Nephron (organoid): Measurements from ENCODE around the gene RNF130.

Experiments used
- H3K27ac Mint-ChIP-seq, 3 experiments: 2 replicates each; pipeline ENCODE4 v1.8.0; 2020; ENCODE audit warnings: mixed read lengths in 3 of 3, mild to moderate bottlenecking in 2 of 3, moderate library complexity in 1 of 3
- H3K27me3 Mint-ChIP-seq: 2 replicates; pipeline ENCODE4 v1.8.0; 2021; ENCODE audit warnings: low read depth, mild to moderate bottlenecking, moderate library complexity, mixed read lengths
- H3K36me3 Mint-ChIP-seq: 2 replicates; pipeline ENCODE4 v1.8.0; 2020; ENCODE audit warnings: low read depth, mixed read lengths
- H3K4me1 Mint-ChIP-seq: 2 replicates; pipeline ENCODE4 v1.8.0; 2020; ENCODE audit warnings: mixed read lengths
- H3K4me3 Mint-ChIP-seq, 3 experiments: 2 replicates each; pipeline ENCODE4 v1.8.0; 2020; ENCODE audit warnings: mild to moderate bottlenecking in 3 of 3, mixed read lengths in 3 of 3, moderate library complexity in 2 of 3
- H3K9me3 Mint-ChIP-seq: 2 replicates; pipeline ENCODE4 v1.8.0; 2020; ENCODE audit warnings: mixed read lengths
- TF ChIP-seq, protein P1 (sequence below), 3 experiments: fragments of 200-600 bp; sonication (generic); IDR thresholded peaks; one replicate each; pipeline ENCODE4 v1.5.0; 2021; ENCODE audit warnings: antibody characterized with exemption in 3 of 3; ENCODE audit not compliant: unreplicated experiment in 3 of 3

RNF130 gene

DNA sequence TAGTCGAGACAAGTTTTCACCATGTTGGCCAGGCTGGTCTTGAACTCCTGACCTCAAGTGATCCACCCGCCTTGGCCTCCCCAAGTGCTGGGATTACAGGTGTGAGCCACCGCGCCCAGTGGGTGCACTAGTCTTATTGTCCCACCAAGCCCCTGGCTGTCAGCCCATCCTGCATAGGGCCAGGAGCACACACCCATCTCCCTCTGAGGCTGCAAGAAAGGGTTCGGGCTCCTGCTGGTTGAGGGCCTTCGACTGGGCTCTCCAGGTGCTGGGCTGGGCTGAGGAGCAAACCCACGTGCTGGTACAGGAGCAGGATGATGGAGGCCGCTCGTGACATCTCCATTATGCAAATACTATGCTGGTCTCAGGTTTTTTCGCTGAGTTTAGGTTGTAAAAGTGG, 25.1 kb upstream of the RNF130 start:
- peaks cover 14% of the 10 kb centered on the region for H3K27me3 Mint-ChIP-seq
- no peak overlapping the region for H3K27ac Mint-ChIP-seq
- H3K4me1 Mint-ChIP-seq = no peaks in the 10 kb centered on the region
- no peaks in the 10 kb centered on the region for H3K36me3 Mint-ChIP-seq
- TF ChIP-seq, protein P1, sequence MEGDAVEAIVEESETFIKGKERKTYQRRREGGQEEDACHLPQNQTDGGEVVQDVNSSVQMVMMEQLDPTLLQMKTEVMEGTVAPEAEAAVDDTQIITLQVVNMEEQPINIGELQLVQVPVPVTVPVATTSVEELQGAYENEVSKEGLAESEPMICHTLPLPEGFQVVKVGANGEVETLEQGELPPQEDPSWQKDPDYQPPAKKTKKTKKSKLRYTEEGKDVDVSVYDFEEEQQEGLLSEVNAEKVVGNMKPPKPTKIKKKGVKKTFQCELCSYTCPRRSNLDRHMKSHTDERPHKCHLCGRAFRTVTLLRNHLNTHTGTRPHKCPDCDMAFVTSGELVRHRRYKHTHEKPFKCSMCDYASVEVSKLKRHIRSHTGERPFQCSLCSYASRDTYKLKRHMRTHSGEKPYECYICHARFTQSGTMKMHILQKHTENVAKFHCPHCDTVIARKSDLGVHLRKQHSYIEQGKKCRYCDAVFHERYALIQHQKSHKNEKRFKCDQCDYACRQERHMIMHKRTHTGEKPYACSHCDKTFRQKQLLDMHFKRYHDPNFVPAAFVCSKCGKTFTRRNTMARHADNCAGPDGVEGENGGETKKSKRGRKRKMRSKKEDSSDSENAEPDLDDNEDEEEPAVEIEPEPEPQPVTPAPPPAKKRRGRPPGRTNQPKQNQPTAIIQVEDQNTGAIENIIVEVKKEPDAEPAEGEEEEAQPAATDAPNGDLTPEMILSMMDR (IDR thresholded peaks at IDR 0.05; ENCODE audit: unreplicated experiment in 3 of 3) = no peak
- H3K4me3 Mint-ChIP-seq = no peak overlapping the region
- H3K9me3 Mint-ChIP-seq = no peaks in the 10 kb centered on the region

DNA sequence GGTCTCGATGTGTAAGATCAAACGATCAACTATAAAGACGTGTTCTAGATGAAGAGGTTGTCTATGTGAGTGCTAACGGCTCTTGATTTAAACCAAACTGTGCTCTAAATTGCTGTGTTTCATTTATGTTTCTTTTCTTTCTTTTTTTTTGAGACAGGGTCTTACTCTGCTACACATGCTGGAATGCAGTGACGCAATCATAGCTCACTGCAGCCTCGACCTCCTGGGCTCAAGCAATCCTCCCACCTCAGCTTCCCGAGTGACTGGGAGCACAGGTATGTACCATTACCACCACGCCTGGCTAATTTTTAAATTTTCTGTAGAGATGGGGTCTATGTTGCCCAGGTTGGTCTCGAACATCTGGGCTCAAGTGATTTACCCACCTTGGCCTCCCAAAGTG, 24.0 kb upstream of the RNF130 start:
- Mint-ChIP-seq H3K36me3 (no peaks in the 10 kb centered on the region), H3K4me1 (peaks cover 4% of the 10 kb centered on the region), H3K4me3 (no peak overlapping the region), H3K27me3 (peaks cover 17% of the 10 kb centered on the region), H3K27ac (peak overlapping the region in 2 of 3 experiments; percentile 22 to 66), H3K9me3 (no peaks in the 10 kb centered on the region)
- TF ChIP-seq, protein P1 (IDR thresholded peaks at IDR 0.05; ENCODE audit: unreplicated experiment in 3 of 3) = no peak

DNA sequence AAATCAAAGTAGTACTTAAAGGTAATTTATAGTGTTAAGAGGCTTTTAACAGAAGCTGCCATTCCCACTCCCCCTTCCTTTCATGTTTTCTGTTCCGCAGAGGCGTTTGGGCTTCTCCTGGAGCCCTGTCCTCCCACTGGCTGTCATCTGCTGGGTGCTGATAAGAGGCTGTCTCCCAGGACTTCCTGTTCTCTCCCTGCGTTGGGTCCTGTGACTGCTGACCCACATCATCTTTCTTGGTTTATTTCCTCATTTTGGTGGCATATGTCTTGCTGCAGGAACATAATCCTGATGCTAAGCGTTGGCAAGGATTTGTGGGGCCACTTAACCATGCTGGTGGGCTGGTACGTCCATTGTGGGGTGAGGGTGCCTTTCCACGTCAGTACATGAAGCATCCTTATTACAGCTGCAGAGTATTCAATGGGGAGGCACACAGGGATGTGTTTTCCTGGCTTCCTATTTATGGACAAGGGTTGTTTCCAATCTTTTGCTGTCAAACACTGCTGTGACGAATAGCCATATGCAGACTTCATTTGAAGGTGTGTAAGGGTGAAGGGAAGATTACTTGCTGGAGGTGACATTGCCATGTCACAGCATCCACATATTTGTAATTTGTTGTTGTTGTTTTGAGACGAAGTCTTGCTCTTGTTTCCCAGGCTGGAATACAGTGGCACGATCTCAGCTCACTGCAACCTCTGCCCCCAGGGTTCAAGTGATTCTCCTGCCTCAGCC, 22.3 kb upstream of the RNF130 start:
- H3K27me3 Mint-ChIP-seq = peaks cover 17% of the 10 kb centered on the region
- peaks cover 4% of the 10 kb centered on the region for H3K4me1 Mint-ChIP-seq
- H3K9me3 Mint-ChIP-seq = no peaks in the 10 kb centered on the region
- no peaks in the 10 kb centered on the region for H3K36me3 Mint-ChIP-seq
- peak overlapping the region in 1 of 3 experiments; percentile 11 for H3K4me3 Mint-ChIP-seq
- TF ChIP-seq, protein P1 (IDR thresholded peaks at IDR 0.05; ENCODE audit: unreplicated experiment in 3 of 3) = no peak
- no peak overlapping the region for H3K27ac Mint-ChIP-seq

DNA sequence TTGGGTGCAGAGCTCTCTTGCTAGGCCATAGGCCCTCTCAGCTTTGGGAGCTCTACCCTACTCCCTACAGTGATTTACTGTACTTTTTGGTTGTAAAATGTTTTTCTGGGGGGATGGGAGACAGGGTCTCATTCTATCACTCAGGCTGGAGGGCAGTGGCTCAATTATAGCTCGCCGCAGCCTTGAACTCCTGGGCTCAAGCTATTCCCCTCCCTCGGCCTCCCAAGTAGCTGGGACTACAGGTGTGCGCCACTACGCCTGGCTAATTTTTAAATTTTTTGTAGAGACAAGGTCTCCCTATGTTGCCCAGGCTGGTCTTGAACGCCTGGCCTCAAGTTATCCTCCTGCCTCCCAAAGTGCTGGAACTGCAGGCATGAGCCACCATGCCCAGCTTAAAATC, 21.7 kb upstream of the RNF130 start:
- TF ChIP-seq, protein P1 (IDR thresholded peaks at IDR 0.05; ENCODE audit: unreplicated experiment in 3 of 3) = no peak
- Mint-ChIP-seq H3K4me3 (peak overlapping the region in 2 of 3 experiments; percentile 47 to 54), H3K27me3 (peaks cover 17% of the 10 kb centered on the region), H3K4me1 (peaks cover 4% of the 10 kb centered on the region), H3K9me3 (no peaks in the 10 kb centered on the region), H3K27ac (peak overlapping the region in 1 of 3 experiments; percentile 43), H3K36me3 (no peaks in the 10 kb centered on the region)

DNA sequence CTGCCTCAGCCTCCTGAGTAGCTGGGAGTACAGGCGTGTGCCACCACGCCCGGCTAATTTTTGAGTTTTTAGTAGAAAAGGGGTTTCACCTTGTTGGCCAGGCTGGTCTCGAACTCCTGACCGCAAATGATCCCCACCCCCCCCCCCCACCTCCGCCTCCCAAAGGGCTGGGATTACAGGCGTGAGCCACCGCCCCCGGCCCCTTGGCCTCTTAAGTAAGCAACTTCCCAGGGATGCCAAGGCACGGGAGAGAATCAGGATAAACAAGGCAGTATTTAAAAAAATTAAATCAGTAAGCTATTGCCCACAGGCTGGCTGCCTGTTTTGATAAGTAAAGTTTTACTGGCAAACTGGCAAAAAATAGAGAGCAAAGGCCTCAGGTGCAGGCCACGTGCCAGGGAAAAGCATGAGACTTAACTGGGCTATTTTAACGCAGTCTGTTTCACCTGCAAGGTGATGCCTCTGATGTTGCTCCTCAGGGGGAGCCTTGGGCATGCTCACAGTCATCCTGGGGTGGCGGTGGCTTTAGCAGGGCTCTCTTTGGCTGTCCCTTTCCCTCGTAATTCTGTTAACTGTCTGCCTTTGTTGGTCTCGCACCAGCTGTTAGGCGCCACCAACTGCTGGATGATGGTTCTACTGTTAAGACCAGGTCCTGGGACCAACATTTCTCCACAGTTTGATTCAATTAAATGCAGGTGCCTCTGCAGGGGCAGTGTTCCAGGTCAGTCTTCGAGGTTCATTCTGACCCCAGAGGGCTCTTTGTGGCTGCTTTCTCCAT, 19.4 kb upstream of the RNF130 start:
- H3K4me1 Mint-ChIP-seq = peaks cover 4% of the 10 kb centered on the region

More for the DNA sequence above, 19.4 kb upstream of the RNF130 start:
- TF ChIP-seq, protein P1 (IDR thresholded peaks at IDR 0.05; ENCODE audit: unreplicated experiment in 3 of 3) = peak in 2 of 3 experiments; percentile 29 to 38
- Mint-ChIP-seq H3K27me3 (peaks cover 12% of the 10 kb centered on the region), H3K36me3 (no peaks in the 10 kb centered on the region), H3K4me3 (peak overlapping the region; percentile 83 to 86 (median 84)), H3K9me3 (no peaks in the 10 kb centered on the region), H3K27ac (peak overlapping the region; percentile 79 to 95 (median 81))
